ENCODE measurements around the gene WNT8A. TPM values are rescaled to one million over a fixed set of nuclear protein-coding genes. Genes with fewer than 3 reads are reported as not detected.

Gene WNT8A
- total RNA-seq, 1 donor from 2014 or later, result not detected

- no peaks in the 10 kb centered on the region for H3K27me3 Mint-ChIP-seq
- no peak overlapping the region for H3K4me3 Mint-ChIP-seq (ENCODE audit: low read depth)
- H3K4me1 Mint-ChIP-seq (ENCODE audit: low read depth), result no peaks in the 10 kb centered on the region
- no peaks in the 10 kb centered on the region for H3K9me3 Mint-ChIP-seq (ENCODE audit: low read depth)
- TF ChIP-seq CTCF (IDR thresholded peaks at IDR 0.05; ENCODE audit: unreplicated experiment), result no peak
- DNase-seq (ENCODE audit: low spot score, unreplicated experiment), result no peak
- H3K36me3 Mint-ChIP-seq (ENCODE audit: insufficient read depth), result no peaks in the 10 kb centered on the region
- no peak overlapping the region for H3K27ac Mint-ChIP-seq
Measured at GRCh38 chr5:138132543-138132942, 48.7 kb downstream of the WNT8A start.

GRCh38 chr5:138138949-138139780, 55.3 kb downstream of the WNT8A start, which contains the start of gene NME5:
Gene NME5, minus strand, starts transcription at chr5:138139428. Its CDS starts 648 bp downstream, at chr5:138138780.
- DNase-seq (ENCODE audit: low spot score, unreplicated experiment), result peak; percentile 57
- no peaks in the 10 kb centered on the region for H3K27me3 Mint-ChIP-seq
- peaks cover 5% of the 10 kb centered on the region for H3K4me1 Mint-ChIP-seq (ENCODE audit: low read depth)
- TF ChIP-seq CTCF (IDR thresholded peaks at IDR 0.05; ENCODE audit: unreplicated experiment), result no peak
- H3K36me3 Mint-ChIP-seq (ENCODE audit: insufficient read depth), result no peaks in the 10 kb centered on the region
- H3K9me3 Mint-ChIP-seq (ENCODE audit: low read depth), result no peaks in the 10 kb centered on the region
- peak within 1 kb of the TSS; percentile 33 for H3K27ac Mint-ChIP-seq
- peak within 1 kb of the TSS; percentile 82 for H3K4me3 Mint-ChIP-seq (ENCODE audit: low read depth)

- Mint-ChIP-seq H3K9me3 (ENCODE audit: low read depth) (no peaks in the 10 kb centered on the region), H3K27me3 (no peaks in the 10 kb centered on the region)
Measured at GRCh38 chr5:138139781-138140090, 55.9 kb downstream of the WNT8A start.

GRCh38 chr5:138140268-138140667, 56.4 kb downstream of the WNT8A start:
- H3K36me3 Mint-ChIP-seq (ENCODE audit: insufficient read depth), result no peaks in the 10 kb centered on the region
- H3K4me1 Mint-ChIP-seq (ENCODE audit: low read depth), result peaks cover 5% of the 10 kb centered on the region
- no peaks in the 10 kb centered on the region for H3K27me3 Mint-ChIP-seq
- H3K4me3 Mint-ChIP-seq (ENCODE audit: low read depth), result no peak overlapping the region
- DNase-seq (ENCODE audit: low spot score, unreplicated experiment), result no peak
- H3K9me3 Mint-ChIP-seq (ENCODE audit: low read depth), result no peaks in the 10 kb centered on the region
- no peak overlapping the region for H3K27ac Mint-ChIP-seq
- TF ChIP-seq CTCF (IDR thresholded peaks at IDR 0.05; ENCODE audit: unreplicated experiment), result no peak

More at GRCh38 chr5:138139781-138140090, 55.9 kb downstream of the WNT8A start:
- no peak for TF ChIP-seq CTCF (IDR thresholded peaks at IDR 0.05; ENCODE audit: unreplicated experiment)
- Mint-ChIP-seq H3K36me3 (ENCODE audit: insufficient read depth) (no peaks in the 10 kb centered on the region), H3K27ac (peak overlapping the region; percentile 33), H3K4me3 (ENCODE audit: low read depth) (peak overlapping the region; percentile 82), H3K4me1 (ENCODE audit: low read depth) (peaks cover 5% of the 10 kb centered on the region)
- DNase-seq (ENCODE audit: low spot score, unreplicated experiment), result no peak

Other genes with a start within 250 kb of the WNT8A start
- not detected in 2 replicates for gene MYOT, start 216.2 kb upstream of the WNT8A start, total RNA-seq
- not detected in 2 replicates for gene PKD2L2, start 194.6 kb upstream of the WNT8A start, total RNA-seq
- gene FAM13B, start 51.0 kb upstream of the WNT8A start, total RNA-seq, result 59.8 and 62.1 TPM in 2 replicates
- gene NME5, start 55.4 kb downstream of the WNT8A start, total RNA-seq, result 9.9 and 11.0 TPM in 2 replicates
- 141 and 151 TPM in 2 replicates for gene BRD8, start 94.6 kb downstream of the WNT8A start, total RNA-seq
- gene KIF20A, start 95.1 kb downstream of the WNT8A start, total RNA-seq, result 26.7 and 28.8 TPM in 2 replicates
- gene CDC23, start 129.3 kb downstream of the WNT8A start, total RNA-seq, result 47.1 and 53.3 TPM in 2 replicates
- 22.9 and 24.4 TPM in 2 replicates for gene GFRA3, start 190.6 kb downstream of the WNT8A start, total RNA-seq
- 10.6 and 11.5 TPM in 2 replicates for gene CDC25C, start 247.8 kb downstream of the WNT8A start, total RNA-seq

Data from progenitor cell of endocrine pancreas (in vitro differentiated cells).